Uterus (tissue), 4 donors: ENCODE results near the gene SOAT1. TPM values are rescaled to one million over a fixed set of nuclear protein-coding genes. Genes with fewer than 3 reads are reported as not detected.
A peak's percentile ranks its signal among the peaks of the same experiment; 100 is the strongest.
"Not testable (repeated sequence)": the region's sequence is repeated elsewhere in the genome, so short reads cannot be mapped to it uniquely, and the experiment has no call there.

Experiments
- DNase-seq, 2 donors: peaks; one replicate each; pipeline ENCODE4 v3.0.0-alpha.2; 2019 to 2020
- H3K27ac ChIP-seq, 2 donors: fragments of 200-600 bp; sonication (generic); 1 replicate in 1 of 2; 2 replicates in 1 of 2; pipeline ENCODE4 v1.5.1; 2016 to 2018
- H3K27me3 ChIP-seq, 2 donors: fragments of 200-600 bp; sonication (generic); one replicate each; pipeline ENCODE4 v1.5.1; 2018 to 2019; ENCODE audit warnings: control low read depth in 1 of 2
- H3K36me3 ChIP-seq, 2 donors: fragments of 200-600 bp; sonication (generic); one replicate each; pipeline ENCODE4 v1.5.1; 2019; ENCODE audit warnings: control low read depth in 1 of 2
- H3K4me1 ChIP-seq, 2 donors: fragments of 200-600 bp; sonication (generic); one replicate each; pipeline ENCODE4 v1.5.1; 2018 to 2019; ENCODE audit warnings: control low read depth in 1 of 2
- H3K4me3 ChIP-seq, 2 donors: fragments of 200-600 bp; sonication (generic); 1 replicate in 1 of 2; 2 replicates in 1 of 2; pipeline ENCODE4 v1.5.1; 2018 to 2019; ENCODE audit warnings: mild to moderate bottlenecking in 1 of 2
- H3K9me3 ChIP-seq, 2 donors: fragments of 200-600 bp; sonication (generic); one replicate each; pipeline ENCODE4 v1.5.1; 2019; ENCODE audit warnings: control low read depth in 1 of 2
- POLR2A ChIP-seq, 2 donors: fragments of 450-650 bp; IDR thresholded peaks; one replicate each; pipeline ENCODE4 v1.6.1; 2016; ENCODE audit warnings: antibody characterized with exemption in 2 of 2, mild to moderate bottlenecking in 1 of 2, moderate library complexity in 1 of 2
- intact Hi-C: fragments of 100-400 bp; cut with DNase I; formaldehyde crosslinking; loops from one replicate; pipeline ENCODE4 v1.15.1; 2023; ENCODE audit warnings: low total_unique reads
- total RNA-seq, 4 donors: library from RNA; depleted of rRNA in 3 of 4; stranded (reverse); fragments of >200 nt in 3 of 4; gene quantifications; one replicate each; pipeline versions ENCODE4 v1.1.0 to v1.2.4, GENCODE V29; 2014 to 2023
- TF ChIP-seq, protein P1 (sequence below), 4 experiments: fragments of 200-600 bp in 2 of 4; fragments of 450-650 bp in 2 of 4; sonication (generic) in 2 of 4; IDR thresholded peaks; one replicate each; pipeline ENCODE4 v1.5.1; 2016 to 2019; ENCODE audit warnings: antibody characterized with exemption in 4 of 4, mild to moderate bottlenecking in 2 of 4, moderate library complexity in 1 of 4
- donor health status: DM: yes; HTN: yes; CAD: no.

SOAT1 gene
- 10 to 100 TPM in 2 of 4 donors, 1 to 10 TPM in 2; 4.9 to 34.6 (median 18.4) TPM for total RNA-seq

DNA sequence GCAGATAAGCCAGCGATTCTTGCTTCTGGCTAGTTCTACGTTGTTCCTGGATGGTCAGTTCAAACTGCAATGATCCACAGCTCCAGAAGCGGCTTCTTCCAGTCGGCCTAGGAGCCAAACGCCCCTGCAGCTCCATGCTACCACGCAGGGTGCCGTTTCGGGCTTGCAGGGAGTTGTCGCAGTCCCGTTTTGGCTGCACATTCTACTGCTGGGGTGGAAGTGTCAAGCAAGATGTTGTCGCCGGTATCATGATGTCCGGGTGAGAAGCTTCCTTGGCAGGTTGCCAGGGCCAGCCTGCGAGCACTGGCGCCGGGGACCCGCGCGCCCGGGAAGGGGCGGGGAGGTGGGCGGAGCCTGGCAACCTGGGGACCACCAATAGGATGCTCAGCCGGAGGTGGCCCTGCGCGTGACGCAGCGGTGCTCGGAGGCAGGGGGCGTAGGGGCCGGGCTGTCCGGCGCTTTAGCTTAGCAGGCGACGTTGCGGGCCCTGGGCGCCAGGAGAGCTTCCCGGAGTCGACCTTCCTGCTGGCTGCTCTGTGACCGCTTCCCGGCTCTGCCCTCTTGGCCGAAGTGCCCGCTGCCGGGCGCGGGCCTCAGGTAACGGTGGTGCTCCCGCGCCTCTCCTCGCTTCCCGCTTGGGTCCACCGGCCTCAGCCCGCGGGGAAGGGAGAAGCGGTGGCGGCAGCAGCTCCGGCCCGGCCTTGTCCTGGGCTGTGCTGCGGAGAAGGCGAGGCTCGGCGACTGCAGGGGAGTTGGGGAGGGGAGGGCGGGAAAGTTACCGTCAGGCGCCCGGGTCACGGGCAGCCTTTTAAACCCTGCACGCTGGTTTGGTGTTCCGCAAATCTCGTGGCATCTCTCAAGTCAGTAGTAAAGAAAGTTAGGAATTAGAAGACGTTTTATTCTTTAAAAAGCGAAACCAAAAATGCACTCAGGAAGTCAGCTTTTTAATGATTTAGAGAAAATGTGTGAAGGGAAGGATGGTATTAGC is at the start of gene SOAT1:
Gene SOAT1, plus strand, starts transcription at position 458 of the 988 bp plus-strand sequence. CDS start 8,888 bp downstream, outside the sequence.
- DNase-seq, result peak; percentile 90 to 94
- Histone ChIP-seq H3K9me3 (no peaks in the 10 kb centered on the region), H3K27ac (peak within 1 kb of the TSS; percentile 94), H3K27me3 (no peaks in the 10 kb centered on the region), H3K36me3 (no peaks in the 10 kb centered on the region), H3K4me1 (peaks cover 0 to 11% of the 10 kb centered on the region in 2 donors), H3K4me3 (peak within 1 kb of the TSS; percentile 76 to 87)
- intact Hi-C loops, result no loop called here
- TF ChIP-seq POLR2A (IDR thresholded peaks at IDR 0.05), result peak; percentile 67 to 77
- TF ChIP-seq, protein P1, sequence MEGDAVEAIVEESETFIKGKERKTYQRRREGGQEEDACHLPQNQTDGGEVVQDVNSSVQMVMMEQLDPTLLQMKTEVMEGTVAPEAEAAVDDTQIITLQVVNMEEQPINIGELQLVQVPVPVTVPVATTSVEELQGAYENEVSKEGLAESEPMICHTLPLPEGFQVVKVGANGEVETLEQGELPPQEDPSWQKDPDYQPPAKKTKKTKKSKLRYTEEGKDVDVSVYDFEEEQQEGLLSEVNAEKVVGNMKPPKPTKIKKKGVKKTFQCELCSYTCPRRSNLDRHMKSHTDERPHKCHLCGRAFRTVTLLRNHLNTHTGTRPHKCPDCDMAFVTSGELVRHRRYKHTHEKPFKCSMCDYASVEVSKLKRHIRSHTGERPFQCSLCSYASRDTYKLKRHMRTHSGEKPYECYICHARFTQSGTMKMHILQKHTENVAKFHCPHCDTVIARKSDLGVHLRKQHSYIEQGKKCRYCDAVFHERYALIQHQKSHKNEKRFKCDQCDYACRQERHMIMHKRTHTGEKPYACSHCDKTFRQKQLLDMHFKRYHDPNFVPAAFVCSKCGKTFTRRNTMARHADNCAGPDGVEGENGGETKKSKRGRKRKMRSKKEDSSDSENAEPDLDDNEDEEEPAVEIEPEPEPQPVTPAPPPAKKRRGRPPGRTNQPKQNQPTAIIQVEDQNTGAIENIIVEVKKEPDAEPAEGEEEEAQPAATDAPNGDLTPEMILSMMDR (IDR thresholded peaks at IDR 0.05), result peak in 2 of 4 experiments; percentile 5 to 25

DNA sequence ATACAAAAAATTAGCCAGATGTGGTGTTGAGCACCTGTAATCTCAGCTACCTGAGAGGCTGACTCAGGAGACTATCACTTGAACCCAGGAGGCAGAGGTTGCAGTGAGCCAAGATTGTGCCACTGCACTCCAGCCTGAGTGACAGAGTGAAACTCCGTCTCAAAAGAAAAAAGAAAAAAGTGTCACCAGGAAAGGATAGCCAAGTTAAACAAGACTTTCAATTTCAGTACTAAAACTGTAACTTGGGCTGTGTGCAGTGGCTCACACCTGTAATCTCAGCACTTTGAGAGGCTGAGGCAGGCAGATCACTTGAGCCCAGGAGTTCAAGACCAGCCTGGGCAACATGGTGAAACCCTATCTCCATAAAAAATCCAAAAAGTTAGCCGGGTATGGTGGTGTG is 48.2 kb upstream of the SOAT1 start:
- H3K4me1 ChIP-seq, H3K36me3 ChIP-seq, H3K4me3 ChIP-seq, H3K9me3 ChIP-seq, H3K27ac ChIP-seq, H3K27me3 ChIP-seq, DNase-seq, intact Hi-C loops: not testable (repeated sequence)

DNA sequence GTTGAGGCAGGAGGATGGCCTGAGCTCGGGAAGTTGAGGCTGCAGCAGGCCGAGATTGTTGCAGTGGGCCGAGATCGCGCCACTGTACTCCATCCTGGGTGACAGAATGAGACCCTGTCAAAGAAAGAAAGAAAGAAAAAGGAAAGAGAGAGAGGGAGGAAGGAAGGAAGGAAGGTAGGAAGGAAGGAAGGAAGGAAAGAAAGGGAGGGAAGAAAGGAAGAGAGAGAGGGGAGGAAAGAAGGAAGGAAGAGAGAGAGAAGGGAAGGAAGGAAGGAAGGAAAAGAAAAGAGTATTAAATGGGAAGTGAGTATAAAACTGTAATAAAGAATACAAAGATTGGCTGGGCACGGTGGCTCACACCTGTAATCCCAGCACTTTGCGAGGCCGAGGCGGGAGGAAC is 45.7 kb upstream of the SOAT1 start:
- H3K27me3 ChIP-seq, result no peaks in the 10 kb centered on the region
- H3K27ac ChIP-seq, result no peak overlapping the region
- DNase-seq, result no peak
- no peaks in the 10 kb centered on the region for H3K9me3 ChIP-seq
- H3K4me1 ChIP-seq, result no peaks in the 10 kb centered on the region
- H3K4me3 ChIP-seq, result no peak overlapping the region
- TF ChIP-seq, protein P1 (IDR thresholded peaks at IDR 0.05), result no peak
- TF ChIP-seq POLR2A (IDR thresholded peaks at IDR 0.05), result no peak
- H3K36me3 ChIP-seq, result no peaks in the 10 kb centered on the region
- intact Hi-C loops, result no loop called here

DNA sequence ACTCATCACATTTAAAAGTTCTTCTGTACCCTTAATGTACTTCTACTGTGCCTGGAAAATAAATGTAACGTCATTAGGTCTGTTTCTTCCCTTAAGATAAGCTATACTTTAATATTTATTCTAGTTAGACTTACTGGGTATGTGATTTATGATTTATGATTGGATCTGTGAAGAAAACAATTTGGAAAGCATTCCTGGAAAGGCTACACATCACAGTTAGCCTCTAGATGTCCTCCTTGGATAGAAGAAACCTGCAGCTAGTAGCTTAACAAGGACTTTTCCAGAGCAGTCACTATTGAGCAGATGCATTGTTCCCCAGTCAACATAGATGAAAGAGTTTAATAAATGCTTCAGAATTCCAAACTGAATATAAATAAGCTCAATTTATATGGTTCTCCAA is 41.9 kb upstream of the SOAT1 start:
- H3K27ac ChIP-seq, result no peak overlapping the region
- H3K27me3 ChIP-seq, result no peaks in the 10 kb centered on the region
- DNase-seq, result no peak
- TF ChIP-seq, protein P1 (IDR thresholded peaks at IDR 0.05), result peak in 2 of 4 experiments; percentile 18 to 25
- TF ChIP-seq POLR2A (IDR thresholded peaks at IDR 0.05), result no peak
- no peaks in the 10 kb centered on the region for H3K4me1 ChIP-seq
- H3K4me3 ChIP-seq, result no peak overlapping the region
- intact Hi-C loops, result no loop called here
- no peaks in the 10 kb centered on the region for H3K36me3 ChIP-seq
- H3K9me3 ChIP-seq, result no peaks in the 10 kb centered on the region

DNA sequence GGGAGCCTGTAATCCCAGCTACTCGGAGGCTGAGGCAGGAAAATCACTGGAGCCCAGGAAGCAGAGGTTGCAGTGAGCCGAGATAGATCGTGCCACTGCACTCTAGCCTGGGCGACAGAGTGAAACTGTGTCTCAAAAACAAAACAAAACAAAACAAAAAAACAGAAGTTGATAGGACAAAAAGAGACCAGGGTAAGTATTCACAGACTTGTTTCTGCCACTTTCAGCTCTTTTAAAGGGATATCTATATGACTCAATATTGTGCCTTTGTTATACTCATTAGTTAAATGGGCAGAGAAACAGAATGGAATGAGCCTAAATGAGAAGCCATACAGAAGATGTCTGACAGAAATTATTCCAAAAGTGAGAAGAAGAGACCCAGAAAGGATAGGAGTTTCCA is 41.0 kb upstream of the SOAT1 start:
- Histone ChIP-seq H3K27ac (no peak overlapping the region), H3K4me1 (no peaks in the 10 kb centered on the region), H3K27me3 (no peaks in the 10 kb centered on the region), H3K36me3 (no peaks in the 10 kb centered on the region), H3K9me3 (no peaks in the 10 kb centered on the region), H3K4me3 (no peak overlapping the region)
- no peak for TF ChIP-seq POLR2A (IDR thresholded peaks at IDR 0.05)
- TF ChIP-seq, protein P1 (IDR thresholded peaks at IDR 0.05), result no peak
- DNase-seq, result no peak
- intact Hi-C loops, result no loop called here
